ENCODE data around the gene RANBP3L.

Gene RANBP3L

GRCh38 chr5:36242534-36243485 lies 58.9 kb downstream of the RANBP3L start:
- peak; percentile 61 for DNase-seq

GRCh38 chr5:36241631-36242533 lies 59.8 kb downstream of the RANBP3L start, which contains the start of gene NADK2:
Gene NADK2 (minus strand): TSS chr5:36241925. CDS start chr5:36241798, 127 bp downstream.
- peak; percentile 97 for DNase-seq

GRCh38 chr5:36240779-36241630 lies 60.7 kb downstream of the RANBP3L start:
- DNase-seq, result peak; percentile 71

- DNase-seq, result no peak
Observed at GRCh38 chr5:36239370-36240293, 62.1 kb downstream of the RANBP3L start.

GRCh38 chr5:36238502-36239295 lies 63.0 kb downstream of the RANBP3L start:
- DNase-seq, result no peak

GRCh38 chr5:36237751-36238150 lies 64.0 kb downstream of the RANBP3L start:
- DNase-seq, result no peak

- no peak for DNase-seq
Observed at GRCh38 chr5:36236801-36237200, 64.9 kb downstream of the RANBP3L start.

- no peak for DNase-seq
Observed at GRCh38 chr5:36232533-36232932, 69.2 kb downstream of the RANBP3L start.

GRCh38 chr5:36230151-36230790 lies 71.4 kb downstream of the RANBP3L start:
- DNase-seq, result no peak

- DNase-seq, result no peak
Observed at GRCh38 chr5:36228505-36228904, 73.2 kb downstream of the RANBP3L start.

GRCh38 chr5:36227046-36227445 lies 74.7 kb downstream of the RANBP3L start:
- DNase-seq, result no peak

GRCh38 chr5:36222620-36223019 lies 79.1 kb downstream of the RANBP3L start:
- DNase-seq, result no peak

- no peak for DNase-seq
Observed at GRCh38 chr5:36217988-36218387, 83.7 kb downstream of the RANBP3L start.

GRCh38 chr5:36217567-36217966 lies 84.1 kb downstream of the RANBP3L start:
- DNase-seq, result no peak

- DNase-seq, result no peak
Observed at GRCh38 chr5:36215910-36216309, 85.8 kb downstream of the RANBP3L start.

GRCh38 chr5:36214436-36214835 lies 87.3 kb downstream of the RANBP3L start:
- DNase-seq, result no peak

- no peak for DNase-seq
Observed at GRCh38 chr5:36209664-36210063, 92.0 kb downstream of the RANBP3L start.

GRCh38 chr5:36208786-36209185 lies 92.9 kb downstream of the RANBP3L start:
- DNase-seq, result no peak

- no peak for DNase-seq
Observed at GRCh38 chr5:36206913-36207312, 94.8 kb downstream of the RANBP3L start.

- DNase-seq, result no peak
Observed at GRCh38 chr5:36205329-36205728, 96.4 kb downstream of the RANBP3L start.
